Progenitor cell of endocrine pancreas (in vitro differentiated cells): ENCODE data around the gene MTHFD2L. TPM values are rescaled to one million over a fixed set of nuclear protein-coding genes. Genes with fewer than 3 reads are reported as not detected.

Source experiments
- total RNA-seq: library from RNA; stranded (reverse); gene quantifications from 2 replicates; pipeline ENCODE4 v1.2.1, GENCODE V29; 2021

The MTHFD2L gene
- total RNA-seq, 1 donor from 2014 or later = 23.3 TPM

Other genes starting within 250 kb of the MTHFD2L start
- 1.2 TPM in 1 of 2 replicates, not detected in the other for gene PF4, start 176.1 kb upstream of the MTHFD2L start, total RNA-seq
- not detected in 2 replicates for gene PPBP, start 169.9 kb upstream of the MTHFD2L start, total RNA-seq
- gene CXCL5, start 159.4 kb upstream of the MTHFD2L start, total RNA-seq = 0.34 and 0.58 TPM in 2 replicates
- 1.7 and 1.8 TPM in 2 replicates for gene CXCL3, start 119.4 kb upstream of the MTHFD2L start, total RNA-seq
- 0.50 and 0.78 TPM in 2 replicates for gene CXCL2, start 58.9 kb upstream of the MTHFD2L start, total RNA-seq
- not detected in 2 replicates for gene EPGN, start 150.4 kb downstream of the MTHFD2L start, total RNA-seq
- gene EREG, start 207.0 kb downstream of the MTHFD2L start, total RNA-seq = not detected in 2 replicates